DND-41 (cell line): ENCODE measurements around the gene DENND1A.
"Not testable (repeated sequence)": the region's sequence is repeated elsewhere in the genome, so short reads cannot be mapped to it uniquely, and the experiment has no call there.

ENCODE experiments used
- ATAC-seq: fragments of 200-7000 bp; cut with Tn5 transposase; 3 replicates; pipeline ENCODE4 v1.9.1; 2021; ENCODE audit warnings: low read depth; ENCODE audit not compliant: insufficient read depth
- DNase-seq: peaks from one replicate; pipeline ENCODE4 v3.0.0-alpha.2; 2020
- H2AFZ ChIP-seq: 2 replicates; pipeline ENCODE4 v1.6.0; 2012; ENCODE audit warnings: low read depth, low read length
- H3K27ac ChIP-seq: 2 replicates; pipeline ENCODE4 v1.5.1; 2012; ENCODE audit warnings: low read length, inconsistent platforms
- H3K27me3 ChIP-seq: fragments of 200-600 bp; sonication (generic); 2 replicates; pipeline ENCODE4 v1.6.0; 2012; ENCODE audit warnings: low read length, mild to moderate bottlenecking, inconsistent platforms; ENCODE audit not compliant: insufficient read depth, poor library complexity
- H3K36me3 ChIP-seq: 2 replicates; pipeline ENCODE4 v1.5.1; 2012; ENCODE audit warnings: low read length, inconsistent platforms; ENCODE audit not compliant: insufficient read depth
- H3K4me1 ChIP-seq: 2 replicates; pipeline ENCODE4 v1.5.1; 2012; ENCODE audit warnings: mild to moderate bottlenecking, low read length; ENCODE audit not compliant: insufficient read depth
- H3K4me2 ChIP-seq: 2 replicates; pipeline ENCODE4 v1.6.0; 2012; ENCODE audit warnings: mild to moderate bottlenecking, moderate library complexity, low read length, inconsistent platforms; ENCODE audit not compliant: insufficient read depth
- H3K4me3 ChIP-seq, 2 experiments: fragments of 200-600 bp in 1 of 2; shearing (Covaris generic) in 1 of 2; 2 replicates each; pipeline ENCODE4 v1.5.1; 2012 to 2016; ENCODE audit warnings: inconsistent platforms in 2 of 2, low read length in 2 of 2, mild to moderate bottlenecking in 2 of 2, low read depth in 1 of 2, moderate library complexity in 1 of 2
- H3K79me2 ChIP-seq: 2 replicates; pipeline ENCODE4 v1.6.0; 2012; ENCODE audit warnings: low read length, inconsistent platforms; ENCODE audit not compliant: insufficient read depth
- H3K9ac ChIP-seq: 2 replicates; pipeline ENCODE4 v1.6.0; 2012; ENCODE audit warnings: low read depth, mild to moderate bottlenecking, inconsistent platforms, low read length, moderate library complexity
- H3K9me3 ChIP-seq: 2 replicates; pipeline ENCODE4 v1.5.1; 2012; ENCODE audit warnings: low read length, moderate library complexity, mild to moderate bottlenecking, inconsistent platforms; ENCODE audit not compliant: insufficient read depth, severe bottlenecking
- H4K20me1 ChIP-seq: 2 replicates; pipeline ENCODE4 v1.6.0; 2012; ENCODE audit warnings: low read length; ENCODE audit not compliant: insufficient read depth
- CTCF ChIP-seq: IDR thresholded peaks from 2 replicates; pipeline ENCODE4 v1.5.1; 2012; ENCODE audit warnings: borderline replicate concordance, low read length, moderate library complexity, mild to moderate bottlenecking; ENCODE audit not compliant: poor library complexity, severe bottlenecking; ENCODE audit errors: extremely low read depth
- EZH2 ChIP-seq: IDR thresholded peaks from 3 replicates; pipeline ENCODE4 v1.6.1; 2012; ENCODE audit warnings: borderline replicate concordance, low read depth, mild to moderate bottlenecking, moderate library complexity, low read length, inconsistent platforms; ENCODE audit not compliant: severe bottlenecking

The DENND1A gene

GRCh38 chr9:123947326-123947725, 17.4 kb upstream of the DENND1A start:
- TF ChIP-seq CTCF (no peak), EZH2 (no peak)
- no peaks in the 10 kb centered on the region for H3K4me1 ChIP-seq
- DNase-seq (no peak), ATAC-seq (no peak)
- H3K27me3 ChIP-seq = no peaks in the 10 kb centered on the region
- no peaks in the 10 kb centered on the region for H3K36me3 ChIP-seq
- no peaks in the 10 kb centered on the region for H4K20me1 ChIP-seq
- H3K4me3 ChIP-seq = no peak overlapping the region
- H3K27ac ChIP-seq = no peak overlapping the region
- no peak overlapping the region for H2AFZ ChIP-seq
- no peaks in the 10 kb centered on the region for H3K79me2 ChIP-seq
- no peak overlapping the region for H3K9ac ChIP-seq
- H3K4me2 ChIP-seq = no peak overlapping the region
- no peaks in the 10 kb centered on the region for H3K9me3 ChIP-seq

GRCh38 chr9:123946101-123946821, 16.3 kb upstream of the DENND1A start:
- no peaks in the 10 kb centered on the region for H3K27me3 ChIP-seq
- H3K4me1 ChIP-seq = no peaks in the 10 kb centered on the region
- no peak for TF ChIP-seq EZH2
- TF ChIP-seq CTCF = no peak
- no peak overlapping the region for H3K9ac ChIP-seq
- H3K4me2 ChIP-seq = no peak overlapping the region
- H2AFZ ChIP-seq = no peak overlapping the region
- H3K36me3 ChIP-seq = no peaks in the 10 kb centered on the region
- H3K4me3 ChIP-seq = no peak overlapping the region
- DNase-seq = no peak
- H4K20me1 ChIP-seq = no peaks in the 10 kb centered on the region
- no peak overlapping the region for H3K27ac ChIP-seq
- ATAC-seq = no peak
- no peaks in the 10 kb centered on the region for H3K79me2 ChIP-seq
- H3K9me3 ChIP-seq = no peaks in the 10 kb centered on the region

GRCh38 chr9:123945532-123945931, 15.6 kb upstream of the DENND1A start:
- no peaks in the 10 kb centered on the region for H3K79me2 ChIP-seq
- no peaks in the 10 kb centered on the region for H3K36me3 ChIP-seq
- no peak overlapping the region for H3K9ac ChIP-seq
- no peak overlapping the region for H3K4me3 ChIP-seq
- no peak overlapping the region for H3K4me2 ChIP-seq
- H4K20me1 ChIP-seq = no peaks in the 10 kb centered on the region
- no peaks in the 10 kb centered on the region for H3K27me3 ChIP-seq
- H3K4me1 ChIP-seq = no peaks in the 10 kb centered on the region
- TF ChIP-seq EZH2 = no peak
- TF ChIP-seq CTCF = no peak
- no peak overlapping the region for H2AFZ ChIP-seq
- ATAC-seq = no peak
- no peaks in the 10 kb centered on the region for H3K9me3 ChIP-seq
- no peak overlapping the region for H3K27ac ChIP-seq
- no peak for DNase-seq

GRCh38 chr9:123944464-123944863, 14.5 kb upstream of the DENND1A start:
- not testable (repeated sequence) for H2AFZ ChIP-seq, H3K4me1 ChIP-seq, H4K20me1 ChIP-seq, H3K79me2 ChIP-seq, H3K27ac ChIP-seq, H3K9ac ChIP-seq, DNase-seq, H3K36me3 ChIP-seq, H3K27me3 ChIP-seq, H3K4me2 ChIP-seq, ATAC-seq, H3K4me3 ChIP-seq, H3K9me3 ChIP-seq
